Mesendoderm (in vitro differentiated cells): ENCODE results near the gene SSBP3.

Experiments
- DNase-seq: peaks from one replicate; pipeline ENCODE4 v3.0.0; 2013
- H2AK5ac ChIP-seq: 2 replicates; pipeline ENCODE4 v1.6.1; 2013; ENCODE audit warnings: low read length, inconsistent platforms
- H2BK120ac ChIP-seq: 2 replicates; pipeline ENCODE4 v1.6.1; 2013; ENCODE audit warnings: low read depth, mild to moderate bottlenecking, low read length, moderate library complexity, mixed read lengths
- H2BK15ac ChIP-seq: replicated peaks from 2 replicates; pipeline ENCODE4 v1.6.1; 2013; ENCODE audit warnings: low read depth, mild to moderate bottlenecking, moderate library complexity
- H2BK5ac ChIP-seq: 2 replicates; pipeline ENCODE4 v1.6.1; 2013; ENCODE audit warnings: low read length, inconsistent platforms
- H3K18ac ChIP-seq: 2 replicates; pipeline ENCODE4 v1.6.1; 2013; ENCODE audit warnings: mild to moderate bottlenecking, low read length, mixed read lengths
- H3K23ac ChIP-seq: one replicate; pipeline ENCODE4 v1.6.1; 2013; ENCODE audit warnings: low read length
- H3K27ac ChIP-seq: 2 replicates; pipeline ENCODE4 v1.5.1; 2013; ENCODE audit warnings: low read depth, mild to moderate bottlenecking, inconsistent platforms, low read length, moderate library complexity
- H3K27me3 ChIP-seq: 2 replicates; pipeline ENCODE4 v1.6.1; 2013; ENCODE audit warnings: low read length, control low read depth, mild to moderate bottlenecking, inconsistent platforms; ENCODE audit not compliant: insufficient read depth, poor library complexity
- H3K36me3 ChIP-seq: 2 replicates; pipeline ENCODE4 v1.6.1; 2013; ENCODE audit warnings: low read length, inconsistent platforms; ENCODE audit not compliant: control insufficient read depth, insufficient read depth
- H3K4ac ChIP-seq: one replicate; pipeline ENCODE4 v1.6.1; 2013; ENCODE audit warnings: low read depth, mild to moderate bottlenecking, low read length, moderate library complexity
- H3K4me1 ChIP-seq: 2 replicates; pipeline ENCODE4 v1.6.1; 2013; ENCODE audit warnings: low read depth, low read length, inconsistent platforms; ENCODE audit not compliant: control insufficient read depth
- H3K4me2 ChIP-seq: 2 replicates; pipeline ENCODE4 v1.6.1; 2013; ENCODE audit warnings: low read length
- H3K4me3 ChIP-seq: 2 replicates; pipeline ENCODE4 v1.5.1; 2013; ENCODE audit warnings: mild to moderate bottlenecking, low read length
- H3K56ac ChIP-seq: one replicate; pipeline ENCODE4 v1.6.1; 2013; ENCODE audit warnings: low read length
- H3K79me1 ChIP-seq: 2 replicates; pipeline ENCODE4 v1.6.1; 2013; ENCODE audit warnings: low read length, inconsistent platforms
- H3K79me2 ChIP-seq: 2 replicates; pipeline ENCODE4 v1.6.1; 2013; ENCODE audit warnings: mild to moderate bottlenecking, low read length; ENCODE audit not compliant: control insufficient read depth, insufficient read depth
- H3K9ac ChIP-seq: 2 replicates; pipeline ENCODE4 v1.6.1; 2013; ENCODE audit warnings: low read length, inconsistent platforms
- H4K5ac ChIP-seq: one replicate; pipeline ENCODE4 v1.6.1; 2013; ENCODE audit warnings: low read length
- H4K8ac ChIP-seq: one replicate; pipeline ENCODE4 v1.6.1; 2013; ENCODE audit warnings: low read depth, mild to moderate bottlenecking, control low read depth, low read length, moderate library complexity
- WGBS: extraction: QIAGEN DNeasy Blood & Tissue Kit; methylation state at CpG from one replicate; pipeline ENCODE4 v1.1.7; 2013; ENCODE audit warnings: low lambda C conversion rate, missing lambda C conversion rate; ENCODE audit not compliant: insufficient coverage; ENCODE audit errors: extremely low coverage; 5-methylcytosine and 5-hydroxymethylcytosine counted together

SSBP3 gene

GRCh38 chr1:54335755-54336108 is 70.5 kb downstream of the SSBP3 start:
- DNase-seq: peak; percentile 98
- H3K23ac ChIP-seq: no peak overlapping the region
- H3K4ac ChIP-seq: no peak overlapping the region
- no peaks in the 10 kb centered on the region for H3K36me3 ChIP-seq
- peaks cover 65% of the 10 kb centered on the region for H3K79me1 ChIP-seq
- no peak overlapping the region for H2AK5ac ChIP-seq
- no peak overlapping the region for H3K4me3 ChIP-seq
- H2BK5ac ChIP-seq: no peak overlapping the region
- no peak overlapping the region for H4K5ac ChIP-seq
- peak overlapping the region; percentile 49 for H3K56ac ChIP-seq
- no peak overlapping the region for H2BK15ac ChIP-seq
- H3K27ac ChIP-seq: peak overlapping the region; percentile 74
- peaks cover 40% of the 10 kb centered on the region for H3K4me1 ChIP-seq
- H3K79me2 ChIP-seq: peaks cover 87% of the 10 kb centered on the region
- no CpG with 5 or more reads among the region's 7 CpGs for WGBS
- no peak overlapping the region for H4K8ac ChIP-seq
- H3K18ac ChIP-seq: peak overlapping the region; percentile 47
- no peak overlapping the region for H2BK120ac ChIP-seq
- H3K27me3 ChIP-seq: no peaks in the 10 kb centered on the region
- peak overlapping the region; percentile 7 for H3K9ac ChIP-seq
- no peak overlapping the region for H3K4me2 ChIP-seq

DNA sequence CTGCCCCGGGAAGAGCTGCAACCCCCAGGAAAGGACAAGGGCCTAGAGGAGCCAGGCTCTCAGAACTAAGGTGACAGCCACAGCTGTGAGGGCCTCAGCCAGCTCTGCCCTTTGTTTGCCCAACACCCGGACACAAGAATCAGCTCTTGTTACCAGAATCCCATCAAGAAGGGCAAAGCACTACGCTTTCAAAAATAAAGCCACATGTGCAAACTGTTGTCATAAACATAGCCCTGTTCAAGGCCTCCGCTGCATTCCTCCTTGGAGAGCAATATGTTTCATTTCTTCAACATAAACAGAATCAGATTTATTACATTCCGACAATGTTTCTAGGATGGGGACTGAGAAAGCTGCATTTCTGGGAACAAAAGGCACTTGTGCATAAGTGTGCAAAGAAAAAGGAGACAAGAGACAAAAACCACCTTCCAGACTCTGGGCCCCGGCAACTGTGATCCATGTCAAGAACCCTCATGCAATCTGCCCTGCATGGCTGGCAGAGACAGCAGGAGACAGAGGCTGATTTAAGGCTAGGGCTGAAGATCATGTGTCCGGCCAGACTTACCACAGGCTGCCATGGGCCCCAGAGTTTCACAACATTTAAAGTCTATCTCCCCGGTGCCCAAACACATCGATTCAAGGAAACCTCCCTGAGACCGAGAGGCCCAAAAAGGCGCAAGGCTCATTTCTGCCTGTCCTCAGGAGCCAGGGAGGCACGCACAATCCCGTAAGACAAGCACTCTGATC is 71.0 kb downstream of the SSBP3 start:
- WGBS: no CpG with 5 or more reads among the region's 13 CpGs
- Histone ChIP-seq H3K4me3 (no peak overlapping the region), H3K9ac (peak overlapping the region; percentile 7), H3K4me2 (no peak overlapping the region), H4K5ac (no peak overlapping the region), H3K79me2 (peaks cover 87% of the 10 kb centered on the region), H2BK5ac (no peak overlapping the region), H3K56ac (peak overlapping the region; percentile 49), H3K36me3 (no peaks in the 10 kb centered on the region), H2AK5ac (no peak overlapping the region), H3K18ac (peak overlapping the region; percentile 47), H3K27ac (peak overlapping the region; percentile 74), H3K4me1 (peaks cover 39% of the 10 kb centered on the region), H3K79me1 (peaks cover 67% of the 10 kb centered on the region), H2BK15ac (no peak overlapping the region), H3K27me3 (no peaks in the 10 kb centered on the region), H3K4ac (no peak overlapping the region), H2BK120ac (no peak overlapping the region), H4K8ac (no peak overlapping the region), H3K23ac (no peak overlapping the region)
- DNase-seq: no peak

GRCh38 chr1:54332781-54333585 is 73.2 kb downstream of the SSBP3 start:
- Histone ChIP-seq H3K36me3 (no peaks in the 10 kb centered on the region), H3K4me3 (no peak overlapping the region), H3K9ac (peak overlapping the region; percentile 12), H3K18ac (no peak overlapping the region), H2BK15ac (no peak overlapping the region), H3K56ac (no peak overlapping the region), H4K5ac (no peak overlapping the region), H3K27ac (no peak overlapping the region), H3K4me1 (peaks cover 43% of the 10 kb centered on the region), H3K79me2 (peaks cover 89% of the 10 kb centered on the region), H3K79me1 (peaks cover 66% of the 10 kb centered on the region), H3K4me2 (no peak overlapping the region), H2BK120ac (no peak overlapping the region), H2AK5ac (no peak overlapping the region), H3K23ac (no peak overlapping the region), H2BK5ac (no peak overlapping the region), H3K27me3 (no peaks in the 10 kb centered on the region), H3K4ac (no peak overlapping the region), H4K8ac (no peak overlapping the region)
- no CpG with 5 or more reads among the region's 21 CpGs for WGBS
- DNase-seq: no peak

GRCh38 chr1:54331843-54332463 is 74.2 kb downstream of the SSBP3 start:
- Histone ChIP-seq H3K27ac (no peak overlapping the region), H3K36me3 (no peaks in the 10 kb centered on the region), H3K18ac (no peak overlapping the region), H4K5ac (no peak overlapping the region), H3K79me1 (peaks cover 66% of the 10 kb centered on the region), H3K9ac (no peak overlapping the region), H3K23ac (peak overlapping the region; percentile 85), H3K4me3 (no peak overlapping the region), H2BK120ac (no peak overlapping the region), H2BK15ac (no peak overlapping the region), H3K4me2 (no peak overlapping the region), H2AK5ac (no peak overlapping the region), H3K4me1 (peaks cover 44% of the 10 kb centered on the region), H3K27me3 (no peaks in the 10 kb centered on the region), H3K4ac (no peak overlapping the region), H2BK5ac (no peak overlapping the region), H3K79me2 (peaks cover 95% of the 10 kb centered on the region), H3K56ac (peak overlapping the region; percentile 51), H4K8ac (no peak overlapping the region)
- WGBS: no CpG with 5 or more reads among the region's 3 CpGs
- DNase-seq: no peak

- Histone ChIP-seq H4K5ac (no peak overlapping the region), H3K4me3 (no peak overlapping the region), H2BK15ac (no peak overlapping the region), H2AK5ac (no peak overlapping the region), H2BK120ac (no peak overlapping the region), H3K36me3 (no peaks in the 10 kb centered on the region), H3K4ac (no peak overlapping the region), H3K79me1 (peaks cover 63% of the 10 kb centered on the region), H3K18ac (no peak overlapping the region), H4K8ac (no peak overlapping the region), H2BK5ac (no peak overlapping the region), H3K4me2 (no peak overlapping the region), H3K27ac (no peak overlapping the region), H3K56ac (peak overlapping the region; percentile 51), H3K9ac (no peak overlapping the region), H3K27me3 (no peaks in the 10 kb centered on the region), H3K4me1 (peaks cover 46% of the 10 kb centered on the region), H3K79me2 (peaks cover 95% of the 10 kb centered on the region), H3K23ac (peak overlapping the region; percentile 85)
- no peak for DNase-seq
- no CpG with 5 or more reads among the region's 12 CpGs for WGBS
Observed at GRCh38 chr1:54331091-54331772, 75.0 kb downstream of the SSBP3 start.
